Tibial nerve (tissue), 4 donors: ENCODE results near the gene POLR1E. TPM values are rescaled to one million over a fixed set of nuclear protein-coding genes. Genes with fewer than 3 reads are reported as not detected.
"Not testable (repeated sequence)": the region's sequence is repeated elsewhere in the genome, so short reads cannot be mapped to it uniquely, and the experiment has no call there.

Source experiments
- DNase-seq, 2 donors: peaks; one replicate each; pipeline ENCODE4 v3.0.0-alpha.2; 2019; ENCODE audit warnings: low spot score in 2 of 2
- H3K27ac ChIP-seq, 4 donors: fragments of 200-600 bp; sonication (generic) in 3 of 4; one replicate each; pipeline ENCODE4 v1.5.1; 2017 to 2019; ENCODE audit warnings: mild to moderate bottlenecking in 1 of 4
- H3K27me3 ChIP-seq, 2 donors: fragments of 200-600 bp; sonication (generic) in 1 of 2; one replicate each; pipeline versions ENCODE4 v1.5.1 to v1.6.0; 2017 to 2019
- H3K36me3 ChIP-seq, 3 donors: fragments of 200-600 bp; sonication (generic); one replicate each; pipeline ENCODE4 v1.5.1; 2018 to 2019
- H3K4me1 ChIP-seq, 4 donors: fragments of 200-600 bp; sonication (generic) in 3 of 4; one replicate each; pipeline ENCODE4 v1.5.1; 2017 to 2019
- H3K4me3 ChIP-seq, 4 donors: fragments of 200-600 bp; sonication (generic) in 3 of 4; one replicate each; pipeline ENCODE4 v1.5.1; 2017 to 2019; ENCODE audit warnings: mild to moderate bottlenecking in 1 of 4, moderate library complexity in 1 of 4
- H3K9me3 ChIP-seq, 4 donors: fragments of 200-600 bp; sonication (generic) in 3 of 4; one replicate each; pipeline ENCODE4 v1.5.1; 2017 to 2019
- EP300 ChIP-seq, 2 donors: sonication (generic); formaldehyde crosslinking; IDR thresholded peaks; one replicate each; pipeline ENCODE4 v1.6.1; 2017; ENCODE audit warnings: antibody characterized with exemption in 2 of 2, mild to moderate bottlenecking in 1 of 2
- POLR2A ChIP-seq, 2 donors: fragments of 450-650 bp; IDR thresholded peaks; one replicate each; pipeline ENCODE4 v1.6.1; 2017; ENCODE audit warnings: antibody characterized with exemption in 2 of 2, mild to moderate bottlenecking in 2 of 2, moderate library complexity in 2 of 2
- WGBS, 2 donors: methylation state at CpG; one replicate each; pipeline ENCODE4 v1.1.5; 2018; 5-methylcytosine and 5-hydroxymethylcytosine counted together
- total RNA-seq, 4 donors: library from RNA; depleted of rRNA; stranded (reverse); fragments of >200 nt; gene quantifications; one replicate each; pipeline ENCODE4 v1.1.0, GENCODE V29; 2016
- TF ChIP-seq, protein P1 (sequence below), 5 experiments: fragments of 200-600 bp in 3 of 5; fragments of 450-650 bp in 2 of 5; sonication (generic) in 3 of 5; IDR thresholded peaks; one replicate each; pipeline ENCODE4 v1.5.1; 2016 to 2019; ENCODE audit warnings: antibody characterized with exemption in 5 of 5, mild to moderate bottlenecking in 3 of 5, moderate library complexity in 2 of 5

The POLR1E gene
- total RNA-seq, 4 donors from 2014 or later: 14.1 to 22.1 (median 16.4) TPM

DNA sequence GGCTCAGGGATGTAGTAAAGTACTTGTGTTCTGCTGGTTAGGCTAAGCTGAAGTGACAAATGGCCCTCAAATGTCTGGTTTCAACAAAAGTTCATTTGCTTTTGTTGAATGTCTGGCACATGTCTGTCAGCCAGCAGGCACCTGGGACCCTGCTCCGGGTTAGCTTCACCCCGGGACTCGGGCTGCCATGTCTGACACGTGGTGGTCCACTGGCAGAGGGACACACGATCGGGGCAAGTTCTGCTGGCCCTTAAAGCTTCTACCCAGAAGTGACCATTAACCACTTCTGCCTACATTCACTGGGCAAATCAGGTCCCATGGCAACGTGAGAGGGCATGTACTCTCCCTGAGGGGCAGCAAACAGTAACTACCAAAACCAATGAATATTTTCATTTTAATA lies 23.8 kb downstream of the POLR1E start:
- Histone ChIP-seq H3K27me3 (no peaks in the 10 kb centered on the region), H3K27ac (no peak overlapping the region), H3K4me1 (no peaks in the 10 kb centered on the region), H3K4me3 (no peak overlapping the region), H3K36me3 (peaks cover 0 to 74% (median 0%) of the 10 kb centered on the region in 3 donors), H3K9me3 (no peaks in the 10 kb centered on the region)
- 78 to 89% methylated on average over 7 of the region's 7 CpGs for WGBS, 2 donors
- DNase-seq: no peak
- TF ChIP-seq, protein P1, sequence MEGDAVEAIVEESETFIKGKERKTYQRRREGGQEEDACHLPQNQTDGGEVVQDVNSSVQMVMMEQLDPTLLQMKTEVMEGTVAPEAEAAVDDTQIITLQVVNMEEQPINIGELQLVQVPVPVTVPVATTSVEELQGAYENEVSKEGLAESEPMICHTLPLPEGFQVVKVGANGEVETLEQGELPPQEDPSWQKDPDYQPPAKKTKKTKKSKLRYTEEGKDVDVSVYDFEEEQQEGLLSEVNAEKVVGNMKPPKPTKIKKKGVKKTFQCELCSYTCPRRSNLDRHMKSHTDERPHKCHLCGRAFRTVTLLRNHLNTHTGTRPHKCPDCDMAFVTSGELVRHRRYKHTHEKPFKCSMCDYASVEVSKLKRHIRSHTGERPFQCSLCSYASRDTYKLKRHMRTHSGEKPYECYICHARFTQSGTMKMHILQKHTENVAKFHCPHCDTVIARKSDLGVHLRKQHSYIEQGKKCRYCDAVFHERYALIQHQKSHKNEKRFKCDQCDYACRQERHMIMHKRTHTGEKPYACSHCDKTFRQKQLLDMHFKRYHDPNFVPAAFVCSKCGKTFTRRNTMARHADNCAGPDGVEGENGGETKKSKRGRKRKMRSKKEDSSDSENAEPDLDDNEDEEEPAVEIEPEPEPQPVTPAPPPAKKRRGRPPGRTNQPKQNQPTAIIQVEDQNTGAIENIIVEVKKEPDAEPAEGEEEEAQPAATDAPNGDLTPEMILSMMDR (IDR thresholded peaks at IDR 0.05): no peak
- no peak for TF ChIP-seq EP300 (IDR thresholded peaks at IDR 0.05)
- TF ChIP-seq POLR2A (IDR thresholded peaks at IDR 0.05): no peak

DNA sequence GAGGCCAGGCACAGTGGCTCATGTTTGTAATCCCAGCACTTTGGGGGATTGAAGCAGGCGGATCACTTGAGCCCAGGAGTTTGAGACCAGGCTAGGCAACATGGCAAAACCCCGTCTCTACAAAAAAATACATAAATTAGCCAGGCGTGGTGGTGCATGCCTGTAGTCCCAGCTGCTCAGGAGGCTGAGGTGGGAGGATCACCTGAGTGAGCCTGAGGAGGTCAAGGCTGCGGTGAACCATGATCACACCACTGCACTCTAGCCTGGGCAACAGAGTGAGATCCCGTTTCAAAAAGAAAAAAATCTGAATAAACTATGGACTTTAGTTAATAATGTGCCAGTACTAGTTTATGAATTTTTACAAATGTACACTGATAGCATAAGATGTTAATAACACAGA lies 24.3 kb downstream of the POLR1E start:
- not testable (repeated sequence) for H3K4me1 ChIP-seq, H3K27ac ChIP-seq, H3K9me3 ChIP-seq, H3K27me3 ChIP-seq, H3K4me3 ChIP-seq, DNase-seq
- peaks cover 0 to 74% (median 0%) of the 10 kb centered on the region in 3 donors for H3K36me3 ChIP-seq
- WGBS, 2 donors: 82 to 86% methylated on average over 5 of the region's 5 CpGs

DNA sequence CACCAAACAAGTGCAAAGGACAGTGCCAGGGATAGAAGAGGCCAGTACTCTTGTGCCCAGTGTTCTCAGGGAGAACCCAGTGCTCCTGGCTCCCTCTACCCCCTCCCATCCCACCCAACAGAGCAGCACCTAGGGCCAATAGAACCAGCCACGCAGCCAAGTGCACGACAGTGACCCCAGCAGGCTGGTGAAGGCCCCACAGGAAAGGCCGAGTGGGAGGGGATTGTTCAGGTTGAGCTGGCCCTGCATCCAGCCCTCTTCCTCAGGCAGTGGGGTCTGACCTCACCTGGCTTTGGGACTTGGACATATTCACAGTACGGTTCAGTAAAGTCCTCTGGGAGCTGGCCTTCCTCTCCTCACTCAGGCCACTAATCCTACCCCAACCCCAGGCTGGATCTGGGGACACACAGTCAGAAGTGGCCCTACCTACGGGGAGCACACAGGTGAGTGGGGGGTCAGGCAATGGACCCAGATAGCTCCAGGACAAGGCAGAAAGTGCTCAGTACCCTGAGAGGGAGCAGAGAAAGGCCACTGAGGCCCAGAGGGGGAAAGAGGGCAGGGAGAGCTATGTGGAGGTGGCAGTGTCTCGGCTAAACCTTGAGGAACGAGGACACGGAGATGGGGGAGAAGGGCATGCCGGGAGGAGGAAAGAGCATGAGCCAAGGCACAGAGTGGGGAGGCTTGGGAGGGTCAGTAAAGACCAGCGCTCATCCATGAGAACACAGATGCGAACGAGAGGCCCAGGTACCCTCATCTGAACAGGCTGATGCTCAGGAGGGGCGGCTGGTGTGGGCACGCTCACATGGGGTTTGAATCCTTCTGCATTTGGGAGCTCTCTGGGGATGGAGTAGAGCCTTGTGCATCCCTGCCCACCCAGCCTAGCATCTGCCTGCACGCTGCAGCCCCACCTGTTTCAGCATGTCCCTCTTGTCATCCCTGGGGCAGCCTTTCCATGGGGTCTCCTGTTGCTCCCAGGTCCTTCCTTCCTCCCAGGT lies 25.6 kb downstream of the POLR1E start:
- no peaks in the 10 kb centered on the region for H3K27me3 ChIP-seq
- no peaks in the 10 kb centered on the region for H3K9me3 ChIP-seq
- 78 to 84% methylated on average over 14 to 15 of the region's 15 CpGs for WGBS, 2 donors
- no peak overlapping the region for H3K27ac ChIP-seq
- DNase-seq: no peak
- TF ChIP-seq, protein P1 (IDR thresholded peaks at IDR 0.05): no peak
- TF ChIP-seq POLR2A (IDR thresholded peaks at IDR 0.05): no peak
- no peak for TF ChIP-seq EP300 (IDR thresholded peaks at IDR 0.05)
- no peak overlapping the region for H3K4me3 ChIP-seq
- no peaks in the 10 kb centered on the region for H3K4me1 ChIP-seq
- peaks cover 0 to 78% (median 0%) of the 10 kb centered on the region in 3 donors for H3K36me3 ChIP-seq

DNA sequence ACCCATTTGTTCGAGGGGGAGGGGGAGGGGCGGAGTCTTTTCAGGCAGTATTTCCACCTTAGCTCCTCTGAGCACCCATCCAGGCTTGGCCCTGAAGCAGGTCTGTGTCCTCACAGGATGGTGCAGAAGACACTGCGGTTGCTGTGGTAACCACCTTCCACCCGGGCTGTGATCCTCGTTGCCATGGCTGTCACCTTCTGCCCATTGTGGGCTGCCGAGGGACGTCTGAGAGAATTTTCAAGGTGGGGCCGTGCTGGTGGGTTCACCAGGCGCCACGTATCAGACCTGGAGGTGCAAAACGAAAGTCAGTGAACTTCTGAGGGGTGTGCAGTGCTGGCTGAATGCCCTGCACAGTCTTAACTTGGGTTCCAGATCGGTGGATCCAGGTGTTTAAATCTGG lies 26.7 kb downstream of the POLR1E start:
- no peak overlapping the region for H3K4me3 ChIP-seq
- no peak for TF ChIP-seq POLR2A (IDR thresholded peaks at IDR 0.05)
- TF ChIP-seq, protein P1 (IDR thresholded peaks at IDR 0.05): no peak
- no peak for TF ChIP-seq EP300 (IDR thresholded peaks at IDR 0.05)
- H3K4me1 ChIP-seq: no peaks in the 10 kb centered on the region
- no peak for DNase-seq
- peaks cover 0 to 82% (median 0%) of the 10 kb centered on the region in 3 donors for H3K36me3 ChIP-seq
- no peak overlapping the region for H3K27ac ChIP-seq
- no peaks in the 10 kb centered on the region for H3K27me3 ChIP-seq
- H3K9me3 ChIP-seq: no peaks in the 10 kb centered on the region
- WGBS, 2 donors: 79 to 84% methylated on average over 10 to 12 of the region's 12 CpGs

DNA sequence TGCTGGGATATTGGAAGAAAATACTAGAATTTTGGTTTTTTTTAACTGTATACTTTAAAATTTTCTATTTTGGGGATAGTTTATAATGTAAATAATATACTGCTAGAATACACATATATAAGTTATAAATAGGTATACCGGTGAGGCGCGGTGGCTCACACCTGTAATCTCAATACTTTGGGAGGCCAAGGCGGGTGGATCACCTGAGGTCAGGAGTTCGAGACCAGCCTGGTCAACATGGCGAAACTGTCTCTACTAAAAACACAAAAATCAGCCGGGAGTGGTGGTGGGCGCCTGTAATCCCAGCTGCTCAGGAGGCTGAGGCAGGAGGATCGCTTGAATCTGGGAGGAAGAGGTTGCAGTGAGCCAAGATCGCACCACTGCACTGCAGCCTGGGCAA lies 28.7 kb downstream of the POLR1E start:
- H3K36me3 ChIP-seq: peaks cover 0 to 86% (median 0%) of the 10 kb centered on the region in 3 donors
- H3K4me3 ChIP-seq, H3K9me3 ChIP-seq, H3K27ac ChIP-seq, DNase-seq, H3K27me3 ChIP-seq, H3K4me1 ChIP-seq: not testable (repeated sequence)
- WGBS, 2 donors: 97 to 99% methylated on average over 10 of the region's 10 CpGs

DNA sequence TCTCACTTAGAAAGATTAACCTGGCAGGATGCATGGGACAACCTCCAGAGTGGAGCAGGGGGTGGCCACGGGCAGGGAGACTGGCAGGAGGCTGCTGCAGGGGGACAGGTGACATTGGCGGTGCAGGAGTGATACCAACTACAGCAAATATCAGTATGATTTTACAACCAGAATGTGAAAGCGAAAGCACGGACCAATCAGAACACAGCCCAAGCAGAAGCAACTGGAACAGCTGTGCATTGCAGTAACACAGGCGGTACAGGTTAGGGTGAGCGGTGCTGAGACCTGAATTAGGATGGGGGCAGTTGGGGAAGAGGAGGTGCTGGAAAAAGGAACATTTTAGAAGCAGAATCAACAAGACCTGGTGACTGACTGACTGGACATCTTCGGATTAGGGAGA lies 29.3 kb downstream of the POLR1E start:
- WGBS, 2 donors: 94 to 95% methylated on average over 7 of the region's 7 CpGs
- Histone ChIP-seq H3K27me3 (no peaks in the 10 kb centered on the region), H3K4me3 (no peak overlapping the region), H3K4me1 (no peaks in the 10 kb centered on the region), H3K36me3 (peaks cover 0 to 91% (median 0%) of the 10 kb centered on the region in 3 donors), H3K9me3 (no peaks in the 10 kb centered on the region), H3K27ac (no peak overlapping the region)
- DNase-seq: no peak
- TF ChIP-seq, protein P1 (IDR thresholded peaks at IDR 0.05): no peak
- TF ChIP-seq POLR2A (IDR thresholded peaks at IDR 0.05) (no peak), EP300 (IDR thresholded peaks at IDR 0.05) (no peak)
